ENCODE data around the gene CFAP58. TPM values are rescaled to one million over a fixed set of nuclear protein-coding genes. Genes with fewer than 3 reads are reported as not detected.

CFAP58 gene
- total RNA-seq, 6 experiments from 2014 or later: 0.35 to 1.1 (median 0.41) TPM

- no peaks in the 10 kb centered on the region for H3K9me3 Mint-ChIP-seq
- no peak overlapping the region for H3K4me3 Mint-ChIP-seq
- peaks cover 8% of the 10 kb centered on the region; the same call in 1 of the 2 replicates for H3K4me1 Mint-ChIP-seq (ENCODE audit: low read depth)
- TF ChIP-seq, protein P1, sequence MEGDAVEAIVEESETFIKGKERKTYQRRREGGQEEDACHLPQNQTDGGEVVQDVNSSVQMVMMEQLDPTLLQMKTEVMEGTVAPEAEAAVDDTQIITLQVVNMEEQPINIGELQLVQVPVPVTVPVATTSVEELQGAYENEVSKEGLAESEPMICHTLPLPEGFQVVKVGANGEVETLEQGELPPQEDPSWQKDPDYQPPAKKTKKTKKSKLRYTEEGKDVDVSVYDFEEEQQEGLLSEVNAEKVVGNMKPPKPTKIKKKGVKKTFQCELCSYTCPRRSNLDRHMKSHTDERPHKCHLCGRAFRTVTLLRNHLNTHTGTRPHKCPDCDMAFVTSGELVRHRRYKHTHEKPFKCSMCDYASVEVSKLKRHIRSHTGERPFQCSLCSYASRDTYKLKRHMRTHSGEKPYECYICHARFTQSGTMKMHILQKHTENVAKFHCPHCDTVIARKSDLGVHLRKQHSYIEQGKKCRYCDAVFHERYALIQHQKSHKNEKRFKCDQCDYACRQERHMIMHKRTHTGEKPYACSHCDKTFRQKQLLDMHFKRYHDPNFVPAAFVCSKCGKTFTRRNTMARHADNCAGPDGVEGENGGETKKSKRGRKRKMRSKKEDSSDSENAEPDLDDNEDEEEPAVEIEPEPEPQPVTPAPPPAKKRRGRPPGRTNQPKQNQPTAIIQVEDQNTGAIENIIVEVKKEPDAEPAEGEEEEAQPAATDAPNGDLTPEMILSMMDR (IDR thresholded peaks at IDR 0.05): no peak
- no peak for DNase-seq
- H3K36me3 Mint-ChIP-seq (ENCODE audit: low read depth): no peaks in the 10 kb centered on the region
- no peak overlapping the region for H3K27ac Mint-ChIP-seq
- peaks cover 7% of the 10 kb centered on the region for H3K27me3 Mint-ChIP-seq (ENCODE audit: insufficient read depth)
Measured at GRCh38 chr10:104415526-104416165, 62.0 kb downstream of the CFAP58 start.

DNA sequence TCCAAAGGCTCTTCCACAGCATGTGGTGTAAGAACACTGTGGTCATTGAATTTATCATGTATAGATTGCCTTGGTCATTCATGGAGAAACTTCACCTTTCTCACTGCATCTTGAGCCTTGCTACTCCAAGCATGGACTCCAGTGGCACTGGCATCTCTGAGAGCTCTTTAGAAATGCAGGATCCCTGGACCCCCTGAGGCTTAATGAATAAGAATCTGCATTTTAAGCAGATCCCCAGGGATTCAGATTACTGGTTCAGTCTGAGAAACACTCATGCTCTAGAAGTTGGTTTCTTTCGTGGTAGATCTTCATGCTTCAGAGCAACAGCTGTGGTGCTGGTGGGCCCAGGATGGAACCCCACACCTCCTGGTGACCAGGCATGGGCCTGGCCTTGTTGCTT, 63.2 kb downstream of the CFAP58 start:
- no peak overlapping the region for H3K27ac Mint-ChIP-seq
- no peaks in the 10 kb centered on the region for H3K9me3 Mint-ChIP-seq
- peaks cover 8% of the 10 kb centered on the region; the same call in 1 of the 2 replicates for H3K4me1 Mint-ChIP-seq (ENCODE audit: low read depth)
- H3K36me3 Mint-ChIP-seq (ENCODE audit: low read depth): no peaks in the 10 kb centered on the region
- peaks cover 7% of the 10 kb centered on the region for H3K27me3 Mint-ChIP-seq (ENCODE audit: insufficient read depth)
- no peak for DNase-seq
- TF ChIP-seq, protein P1 (IDR thresholded peaks at IDR 0.05): no peak
- H3K4me3 Mint-ChIP-seq: no peak overlapping the region

GRCh38 chr10:104417637-104418292, 64.1 kb downstream of the CFAP58 start:
- no peak for DNase-seq

GRCh38 chr10:104424719-104425118, 71.1 kb downstream of the CFAP58 start:
- H3K27ac Mint-ChIP-seq: no peak overlapping the region
- no peak for DNase-seq
- no peaks in the 10 kb centered on the region for H3K36me3 Mint-ChIP-seq (ENCODE audit: low read depth)

More at GRCh38 chr10:104417637-104418292, 64.1 kb downstream of the CFAP58 start:
- H3K4me1 Mint-ChIP-seq (ENCODE audit: low read depth): peaks cover 8% of the 10 kb centered on the region; the same call in 1 of the 2 replicates
- TF ChIP-seq, protein P1 (IDR thresholded peaks at IDR 0.05): no peak
- H3K27me3 Mint-ChIP-seq (ENCODE audit: insufficient read depth): peaks cover 7% of the 10 kb centered on the region
- H3K36me3 Mint-ChIP-seq (ENCODE audit: low read depth): no peaks in the 10 kb centered on the region
- H3K27ac Mint-ChIP-seq: no peak overlapping the region
- no peak overlapping the region for H3K4me3 Mint-ChIP-seq
- no peaks in the 10 kb centered on the region for H3K9me3 Mint-ChIP-seq

DNA sequence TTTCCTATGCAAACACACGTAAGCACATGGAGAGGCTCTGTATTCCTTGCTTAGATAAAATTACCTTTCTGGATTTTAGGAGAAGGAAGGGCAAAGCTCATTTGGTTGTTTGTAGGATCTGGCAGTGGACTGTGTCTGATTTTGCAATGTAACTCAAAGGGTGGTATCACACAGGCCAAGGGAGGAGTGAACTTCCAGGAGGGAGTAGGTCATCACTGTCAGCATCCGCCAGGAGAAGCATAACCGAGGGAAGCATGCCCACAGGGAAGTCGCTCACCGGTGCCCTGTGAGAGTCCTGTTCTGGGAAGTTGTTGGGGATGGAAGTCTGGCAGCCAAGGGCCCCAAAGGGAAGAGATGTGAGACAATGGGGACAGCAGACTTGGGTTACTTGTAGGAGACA, 74.4 kb downstream of the CFAP58 start:
- Mint-ChIP-seq H3K4me3 (no peak overlapping the region), H3K36me3 (ENCODE audit: low read depth) (no peaks in the 10 kb centered on the region), H3K27me3 (ENCODE audit: insufficient read depth) (no peaks in the 10 kb centered on the region), H3K27ac (no peak overlapping the region), H3K9me3 (no peaks in the 10 kb centered on the region), H3K4me1 (ENCODE audit: low read depth) (peaks cover 10% of the 10 kb centered on the region)
- TF ChIP-seq, protein P1 (IDR thresholded peaks at IDR 0.05): no peak
- DNase-seq: no peak

More at GRCh38 chr10:104424719-104425118, 71.1 kb downstream of the CFAP58 start:
- Mint-ChIP-seq H3K4me3 (no peak overlapping the region), H3K9me3 (no peaks in the 10 kb centered on the region), H3K4me1 (ENCODE audit: low read depth) (peaks cover 10% of the 10 kb centered on the region), H3K27me3 (ENCODE audit: insufficient read depth) (no peaks in the 10 kb centered on the region)
- TF ChIP-seq, protein P1 (IDR thresholded peaks at IDR 0.05): no peak

Measured in HFFc6 (cell line).